GM21723 (cell line): ENCODE data around the gene PIAS4.

Experiments used
- ATAC-seq: cut with Tn5 transposase; IDR thresholded peaks from one replicate; pipeline ENCODE4 v1.9.1; 2021; ENCODE audit warnings: mild to moderate bottlenecking, moderate library complexity; ENCODE audit not compliant: unreplicated experiment

Gene PIAS4

DNA sequence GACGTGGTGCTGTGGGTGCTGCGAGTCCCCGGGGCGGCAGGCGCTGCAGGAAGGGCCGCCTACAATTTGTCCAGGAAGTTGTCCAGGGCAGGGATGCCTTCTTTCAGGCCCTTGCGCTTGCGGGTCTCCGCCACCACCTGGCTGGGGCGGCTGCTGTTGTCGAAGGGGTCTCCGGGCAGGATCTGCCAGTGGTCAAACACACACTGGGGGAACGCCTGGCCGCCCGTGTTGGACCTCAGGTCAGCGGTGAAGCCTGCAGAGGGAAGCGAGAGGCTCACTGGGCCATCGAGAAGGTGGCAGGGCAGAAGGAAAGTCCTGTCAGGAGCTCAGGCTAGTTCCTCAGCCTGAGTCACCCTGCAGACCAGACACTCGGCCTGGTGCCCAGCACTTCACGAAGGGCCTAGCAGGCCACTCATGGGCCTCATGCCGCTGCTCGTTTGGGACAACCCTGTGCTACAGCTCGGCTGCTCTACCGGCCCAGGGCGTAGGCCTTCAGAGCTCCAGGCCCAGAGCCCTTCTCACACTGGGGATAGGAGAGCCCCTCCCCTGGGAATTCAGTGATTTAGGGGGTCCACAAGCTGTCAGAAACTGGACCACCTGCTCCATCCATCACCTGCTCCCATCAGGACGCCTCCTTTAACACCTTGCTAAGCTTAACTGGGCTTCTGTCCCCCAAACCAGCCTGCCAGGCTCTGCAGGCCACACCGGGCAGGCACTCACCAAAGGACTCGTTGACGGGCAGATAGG lies 30.9 kb upstream of the PIAS4 start:
- ATAC-seq = no peak

- ATAC-seq = no peak
These were observed 30.0 kb upstream of the PIAS4 start for GRCh38 chr19:3977242-3978143.

DNA sequence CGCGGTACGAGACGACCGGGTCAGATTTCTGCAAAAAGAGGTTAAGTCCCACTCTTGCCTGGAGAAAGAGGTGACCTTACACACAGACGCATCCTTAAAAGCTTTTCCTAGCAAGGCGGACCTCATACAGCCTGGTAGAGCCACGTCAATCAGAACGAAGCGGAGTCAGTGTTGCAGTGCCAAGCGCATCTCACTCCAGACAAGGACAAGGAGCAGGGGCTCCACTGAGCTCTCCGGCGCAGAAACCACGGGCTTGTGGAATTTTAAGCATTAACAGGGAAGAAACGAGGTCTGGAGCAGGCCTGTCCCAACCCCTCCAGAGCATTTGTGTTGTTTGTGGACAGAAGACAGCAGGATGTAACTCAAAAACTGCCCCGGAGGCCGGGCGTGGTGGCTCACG lies 29.4 kb upstream of the PIAS4 start:
- no peak for ATAC-seq

DNA sequence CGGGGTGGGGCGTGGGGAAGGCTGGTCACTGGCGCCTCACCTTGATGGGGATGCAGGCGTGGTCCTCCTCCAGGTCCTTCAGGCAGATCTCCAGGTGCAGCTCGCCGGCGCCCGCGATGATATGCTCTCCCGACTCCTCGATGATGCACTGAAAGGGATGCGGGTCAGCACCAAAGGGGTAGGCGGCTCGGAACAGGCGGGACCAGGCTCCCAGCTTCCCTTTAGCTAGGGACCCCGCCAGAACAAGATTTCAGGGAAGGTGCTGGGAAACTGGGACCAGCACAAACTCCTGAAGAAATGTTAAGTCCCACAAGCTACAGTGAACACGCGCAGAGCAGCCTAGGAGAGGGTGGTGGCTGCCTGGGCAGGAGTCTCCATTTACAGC lies 28.3 kb upstream of the PIAS4 start:
- no peak for ATAC-seq

DNA sequence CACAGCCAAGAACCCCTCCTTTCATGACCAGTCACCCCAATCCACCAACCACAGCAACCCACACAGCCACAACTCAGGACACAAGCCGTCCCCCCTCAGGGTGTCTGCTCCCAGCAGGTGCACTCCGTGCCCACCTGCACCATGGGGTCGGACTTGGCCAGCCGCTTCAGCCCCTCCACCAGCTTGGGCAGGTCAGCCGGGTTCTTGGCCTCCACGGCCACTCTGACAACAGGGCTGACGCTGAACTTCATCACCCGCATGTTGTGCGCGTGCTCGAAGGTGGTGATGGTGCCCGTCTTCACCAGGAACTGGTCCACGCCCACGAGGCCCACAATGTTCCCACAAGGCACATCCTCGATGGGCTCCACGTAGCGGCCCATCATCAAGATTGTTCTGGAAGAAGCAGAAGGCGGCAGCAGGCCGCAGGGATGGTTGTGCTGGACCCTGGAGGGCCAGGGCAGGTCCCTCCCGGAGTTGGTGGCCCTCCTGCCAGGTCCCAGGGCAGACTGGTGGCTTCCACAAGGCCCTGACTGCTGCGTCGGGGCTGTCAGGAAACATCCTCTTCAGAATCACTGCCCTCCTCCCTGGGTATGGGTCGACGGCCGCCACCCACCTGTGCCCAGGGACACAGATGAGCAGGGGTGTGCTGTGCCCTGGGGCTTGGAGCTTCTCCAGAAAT lies 27.7 kb upstream of the PIAS4 start:
- ATAC-seq = no peak

DNA sequence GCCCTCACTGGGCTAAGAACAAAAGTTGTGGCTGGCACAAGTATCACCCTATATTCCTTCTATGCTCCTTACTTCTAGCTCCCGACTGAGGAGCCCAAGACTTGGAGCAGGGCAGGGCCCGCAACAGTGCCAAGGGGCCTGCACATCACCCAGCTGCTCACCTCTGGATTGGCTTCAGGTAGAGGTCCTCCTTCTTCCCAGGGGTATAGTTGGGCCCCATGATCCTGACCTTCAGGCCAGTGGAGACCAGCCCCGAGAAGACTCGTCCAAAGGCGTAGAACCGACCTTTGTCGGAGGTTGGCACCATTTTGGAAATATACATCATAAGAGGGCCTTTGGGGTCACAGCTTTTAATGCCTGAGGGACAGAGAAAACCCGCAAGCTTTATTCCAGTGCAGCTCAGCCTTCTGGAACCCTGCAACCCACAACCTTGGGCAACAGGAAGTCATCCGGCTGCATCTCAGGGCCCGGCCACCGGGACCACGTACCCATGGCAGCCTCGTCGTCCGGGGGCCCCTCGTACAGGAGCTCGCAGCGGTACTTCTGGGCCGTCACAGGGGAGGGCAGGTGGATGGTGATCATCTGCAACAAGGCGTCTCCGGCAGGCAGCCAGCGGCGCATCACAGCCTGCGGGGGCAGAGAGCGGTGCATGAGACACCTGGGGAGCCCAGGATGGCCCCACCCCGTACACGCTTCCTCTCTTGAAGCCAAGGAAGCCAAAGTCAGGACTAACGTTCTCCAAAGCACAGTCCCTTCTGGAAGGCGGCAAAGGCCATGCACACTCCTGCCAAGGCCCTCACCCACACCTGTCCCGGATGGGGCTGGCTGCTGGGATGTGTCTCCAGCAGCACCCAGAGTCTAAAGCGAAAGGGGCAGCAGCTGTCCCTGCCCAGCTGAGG lies 26.9 kb upstream of the PIAS4 start:
- ATAC-seq = no peak

GRCh38 chr19:3981373-3981735 lies 26.2 kb upstream of the PIAS4 start:
- ATAC-seq = no peak

GRCh38 chr19:3981736-3982681 lies 25.5 kb upstream of the PIAS4 start:
- no peak for ATAC-seq

DNA sequence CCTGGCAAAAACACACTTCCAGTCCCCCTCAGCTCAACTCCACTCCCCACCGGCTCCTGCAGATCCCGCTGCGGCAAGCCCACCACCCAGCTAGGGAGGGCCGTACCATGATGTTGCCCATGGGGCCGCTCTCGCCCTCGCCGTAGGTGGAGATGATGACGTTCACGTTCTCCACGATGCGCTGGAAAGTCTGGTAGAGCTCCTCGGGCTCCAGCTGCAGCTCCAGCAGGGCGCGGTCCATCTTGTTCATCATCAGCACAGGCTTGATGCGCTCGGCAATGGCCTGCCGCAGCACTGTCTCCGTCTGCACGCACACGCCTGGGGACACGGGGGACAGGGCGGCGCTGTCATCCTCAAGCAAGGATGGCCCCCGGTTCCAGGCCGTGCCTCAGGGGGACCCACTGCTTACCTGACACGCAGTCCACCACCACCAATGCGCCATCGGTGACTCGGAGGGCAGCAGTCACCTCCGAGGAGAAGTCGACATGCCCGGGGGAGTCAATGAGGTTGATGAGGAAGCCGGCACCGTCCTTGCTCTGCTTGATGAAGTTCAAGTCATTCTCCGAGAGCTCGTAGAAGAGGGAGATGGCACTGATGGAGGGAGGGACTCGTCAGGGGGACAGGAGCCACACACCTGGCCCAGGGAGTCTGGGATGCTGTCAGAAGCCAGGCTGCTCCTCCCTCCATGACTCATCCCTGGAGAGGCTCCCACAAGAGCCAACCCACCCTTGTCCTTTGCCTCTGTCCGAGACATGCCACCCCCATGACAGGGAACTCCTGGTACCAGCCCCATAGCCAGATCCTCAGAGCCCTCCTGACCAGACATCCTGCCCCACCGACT lies 24.6 kb upstream of the PIAS4 start:
- no peak for ATAC-seq

DNA sequence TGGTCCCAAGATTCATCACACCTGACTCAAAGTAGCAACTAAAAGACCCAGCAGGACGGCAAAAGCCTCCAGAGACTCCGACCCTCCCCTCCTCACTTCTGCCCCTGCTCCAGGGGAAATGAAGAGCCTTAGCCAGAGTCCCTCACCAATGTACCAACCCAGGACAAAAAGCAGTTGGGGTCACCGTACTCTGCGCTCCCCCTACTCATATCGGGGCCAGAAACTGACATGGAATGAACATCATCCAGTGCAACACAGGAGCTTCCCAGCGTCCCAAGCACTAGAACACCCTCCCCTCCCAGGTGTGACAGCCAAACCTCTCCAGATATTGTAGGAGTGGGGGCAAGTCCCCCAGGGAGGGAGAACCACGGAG lies 24.0 kb upstream of the PIAS4 start:
- no peak for ATAC-seq

DNA sequence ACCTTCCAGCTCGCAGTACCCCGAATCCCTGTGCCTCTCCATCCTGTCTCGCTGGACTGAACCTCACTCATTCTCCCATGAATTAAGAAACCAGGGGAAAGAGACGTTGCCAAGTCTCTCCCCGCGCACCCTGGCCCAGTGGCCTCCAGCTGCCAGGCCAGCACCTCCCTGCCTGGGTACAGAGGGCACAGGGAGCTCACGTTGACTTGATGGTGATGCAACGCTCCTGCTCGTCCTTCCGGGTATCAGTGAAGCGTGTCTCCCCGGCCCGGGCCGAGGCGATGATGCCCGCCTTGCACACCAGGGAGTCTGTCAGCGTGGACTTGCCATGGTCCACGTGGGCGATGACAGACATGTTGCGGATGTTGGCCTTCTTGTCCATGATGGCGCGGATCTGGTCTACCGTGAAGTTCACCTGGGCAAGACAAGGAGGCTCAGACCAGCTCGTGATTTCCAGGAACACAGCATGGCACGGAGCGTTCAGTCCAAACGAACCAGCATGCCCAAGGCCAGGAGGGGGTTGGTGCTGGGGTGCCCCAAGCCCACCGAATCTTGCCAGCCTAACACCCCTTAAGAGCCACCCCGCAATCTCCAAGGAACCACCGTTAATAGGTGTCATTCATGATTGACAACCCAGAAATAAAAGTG lies 23.5 kb upstream of the PIAS4 start:
- ATAC-seq = no peak

DNA sequence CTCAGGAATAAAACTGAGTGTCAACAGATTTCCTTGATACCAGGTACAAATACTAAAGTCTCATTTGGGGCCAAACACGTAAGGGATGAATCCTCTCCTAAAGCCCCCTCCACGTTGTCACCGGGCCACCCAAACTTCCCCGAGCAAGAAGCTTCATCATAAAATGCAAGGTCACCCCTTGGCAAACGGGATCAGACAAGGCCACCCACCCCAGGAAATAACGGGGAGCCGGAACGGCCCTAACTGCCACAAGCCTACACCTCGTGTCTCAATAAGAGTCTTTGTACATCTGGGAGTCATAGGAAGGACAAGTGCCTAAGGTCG lies 23.0 kb upstream of the PIAS4 start:
- ATAC-seq = no peak

- peak; percentile 42 for ATAC-seq
These were observed 22.5 kb upstream of the PIAS4 start, which contains the start of gene EEF2 for GRCh38 chr19:3984908-3985642. Gene EEF2 (minus strand): TSS chr19:3985463. CDS start chr19:3985380, 83 bp downstream.

- no peak for ATAC-seq
These were observed 21.8 kb upstream of the PIAS4 start for GRCh38 chr19:3985643-3986259.

DNA sequence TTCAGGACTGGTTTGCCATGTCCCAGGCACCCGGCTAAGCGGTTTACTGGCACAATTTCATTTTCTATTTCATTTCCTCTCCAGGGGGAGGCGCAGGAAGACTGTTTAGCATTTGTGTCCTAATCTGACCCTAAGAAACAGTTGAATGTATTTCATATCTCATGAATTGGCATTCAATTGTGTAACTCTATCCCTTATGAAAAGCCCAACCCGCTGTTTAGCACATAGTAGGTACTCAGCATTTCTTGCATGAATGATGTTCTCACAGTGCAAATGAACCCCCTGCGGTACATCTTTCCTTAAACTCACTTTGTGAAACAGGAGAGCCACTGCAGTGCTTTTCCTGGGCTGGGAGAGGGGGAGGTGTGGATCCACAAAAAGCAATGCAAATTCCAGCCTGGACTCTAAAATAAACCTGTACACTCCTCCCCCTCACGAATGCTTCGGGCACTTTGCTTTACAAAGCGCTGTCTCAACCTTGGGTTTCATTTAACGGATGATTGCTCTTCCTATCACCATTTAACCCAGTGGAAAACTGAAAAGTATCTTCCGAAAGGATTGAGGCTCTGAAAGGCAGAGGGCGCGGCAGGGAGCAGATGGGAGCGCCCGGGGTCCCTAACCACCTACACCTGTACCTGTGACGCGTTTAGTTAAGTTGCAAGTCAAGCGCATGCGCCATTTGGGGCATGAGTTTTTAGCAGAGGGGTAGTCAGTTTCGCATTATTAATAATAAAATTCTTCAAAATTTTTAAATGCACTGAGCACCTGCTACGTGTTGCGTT lies 21.1 kb upstream of the PIAS4 start:
- ATAC-seq = no peak

- ATAC-seq = peak; percentile 35
These were observed 19.7 kb upstream of the PIAS4 start for GRCh38 chr19:3987619-3988371.
